HPDE6-E6E7 (cell line): Measurements from ENCODE around the gene TTC6.
"Not testable (repeated sequence)": the region's sequence is repeated elsewhere in the genome, so short reads cannot be mapped to it uniquely, and the experiment has no call there.

Source experiments
- DNase-seq: peaks from one replicate; pipeline ENCODE4 v3.0.0; 2011; ENCODE audit warnings: missing footprints; ENCODE audit errors: extremely low spot score

TTC6 gene

GRCh38 chr14:37594971-37595808 is at the start of gene TTC6, which contains the start of gene FOXA1:
TTC6 (plus strand) TSS chr14:37595629; CDS start chr14:37622065, 26,436 bp downstream.
FOXA1 (minus strand) TSS chr14:37595249; CDS start chr14:37594972, 277 bp downstream.
- no peak for DNase-seq

- DNase-seq: no peak
Measured at GRCh38 chr14:37546621-37547447, 48.6 kb upstream of the TTC6 start.

GRCh38 chr14:37550511-37550910 is 44.9 kb upstream of the TTC6 start:
- DNase-seq: no peak

GRCh38 chr14:37551119-37551518 is 44.3 kb upstream of the TTC6 start:
- no peak for DNase-seq

GRCh38 chr14:37553935-37554550 is 41.4 kb upstream of the TTC6 start:
- DNase-seq: no peak

- not testable (repeated sequence) for DNase-seq
Measured at GRCh38 chr14:37555596-37555995, 39.8 kb upstream of the TTC6 start.

- no peak for DNase-seq
Measured at GRCh38 chr14:37558740-37559139, 36.7 kb upstream of the TTC6 start.

- DNase-seq: no peak
Measured at GRCh38 chr14:37559386-37559785, 36.0 kb upstream of the TTC6 start.

GRCh38 chr14:37563189-37563588 is 32.2 kb upstream of the TTC6 start:
- no peak for DNase-seq

GRCh38 chr14:37565550-37565949 is 29.9 kb upstream of the TTC6 start:
- DNase-seq: no peak

- DNase-seq: no peak
Measured at GRCh38 chr14:37566811-37567371, 28.5 kb upstream of the TTC6 start.

- no peak for DNase-seq
Measured at GRCh38 chr14:37569729-37570128, 25.7 kb upstream of the TTC6 start.

GRCh38 chr14:37571391-37571790 is 24.0 kb upstream of the TTC6 start:
- DNase-seq: no peak

GRCh38 chr14:37573356-37573755 is 22.1 kb upstream of the TTC6 start:
- no peak for DNase-seq

GRCh38 chr14:37579274-37579673 is 16.2 kb upstream of the TTC6 start:
- DNase-seq: no peak

- no peak for DNase-seq
Measured at GRCh38 chr14:37580146-37580545, 15.3 kb upstream of the TTC6 start.

GRCh38 chr14:37583358-37584210 is 11.8 kb upstream of the TTC6 start:
- DNase-seq: no peak

- no peak for DNase-seq
Measured at GRCh38 chr14:37584211-37585100, 11.0 kb upstream of the TTC6 start.

- DNase-seq: no peak
Measured at GRCh38 chr14:37585101-37585511, 10.3 kb upstream of the TTC6 start.
